Activated CD8-positive, alpha-beta T cell treated with anti-CD3 and anti-CD28 coated beads for 36 hours (primary cell): Measurements from ENCODE around the gene FLAD1. TPM values are rescaled to one million over a fixed set of nuclear protein-coding genes. Genes with fewer than 3 reads are reported as not detected.

Experiments used
- ATAC-seq: fragments of 200-7000 bp; cut with Tn5 transposase; one replicate; pipeline ENCODE4 v1.10.0; 2021; ENCODE audit warnings: mild to moderate bottlenecking, moderate library complexity
- CTCF ChIA-PET: fragments of 350-600 bp; sonication (Branson Sonifier 250); formaldehyde crosslinking; loops from one replicate; lab custom pipeline; 2021; ENCODE audit warnings: antibody characterized with exemption; lab: Charles Lee
- POLR2A ChIA-PET: fragments of 350-600 bp; sonication (Branson Sonifier 250); formaldehyde crosslinking; loops from one replicate; lab custom pipeline; 2021; ENCODE audit warnings: antibody characterized with exemption; lab: Charles Lee
- DNase-seq: peaks from one replicate; pipeline ENCODE4 v3.0.0-alpha.2; 2020
- H3K27ac Mint-ChIP-seq: one replicate; pipeline ENCODE4 v1.8.0; 2021; ENCODE audit warnings: mild to moderate bottlenecking, mixed read lengths
- H3K27me3 Mint-ChIP-seq: one replicate; pipeline ENCODE4 v1.8.0; 2021; ENCODE audit warnings: mixed read lengths
- H3K36me3 Mint-ChIP-seq: one replicate; pipeline ENCODE4 v1.8.0; 2021; ENCODE audit warnings: low read depth, mixed read lengths
- H3K4me1 Mint-ChIP-seq: one replicate; pipeline ENCODE4 v1.8.0; 2021; ENCODE audit warnings: low read depth, mixed read lengths
- H3K4me3 Mint-ChIP-seq: one replicate; pipeline ENCODE4 v1.8.0; 2021; ENCODE audit warnings: mild to moderate bottlenecking, moderate library complexity, mixed read lengths
- H3K9me3 Mint-ChIP-seq: one replicate; pipeline ENCODE4 v1.8.0; 2021; ENCODE audit warnings: mixed read lengths
- CTCF ChIP-seq: fragments of 200-600 bp; IDR thresholded peaks from one replicate; pipeline ENCODE4 v1.8.0; 2022; ENCODE audit warnings: antibody characterized with exemption, mild to moderate bottlenecking
- intact Hi-C: fragments of 100-400 bp; cut with micrococcal nuclease; formaldehyde crosslinking; loops from one replicate; pipeline ENCODE4 v1.10.0; 2022
- microRNA-seq: library from miRNA; unstranded; fragments of <30 nt; microRNA quantifications from one replicate; pipeline ENCODE4 v1.2.0, GENCODE V29; 2022; ENCODE audit warnings: borderline microRNAs expressed, borderline replicate concordance
- total RNA-seq, 2 experiments: library from RNA; stranded (reverse); gene quantifications; one replicate each; pipeline ENCODE4 v1.2.3, GENCODE V29; 2021

FLAD1 gene
- total RNA-seq, 2 experiments from 2014 or later: 31.5 to 32.9 TPM

- DNase-seq: no peak
- ChIA-PET CTCF (interaction anchor here (1.0 to 2.5 kb wide), 7 partner anchors 9 to 48 kb away, joined by 3 to 7 read pairs (median 4); no protein-coding TSS in a partner anchor), POLR2A (no interaction called here)
- peaks cover 5% of the 10 kb centered on the region for H3K27me3 Mint-ChIP-seq
- no peak for TF ChIP-seq CTCF
- H3K36me3 Mint-ChIP-seq: no peaks in the 10 kb centered on the region
- ATAC-seq: no peak
- intact Hi-C loops: no loop called here
- no peak overlapping the region for H3K27ac Mint-ChIP-seq
- H3K4me1 Mint-ChIP-seq: no peaks in the 10 kb centered on the region
- no peak overlapping the region for H3K4me3 Mint-ChIP-seq
- H3K9me3 Mint-ChIP-seq: no peaks in the 10 kb centered on the region
Observed at GRCh38 chr1:155037851-155038441, 54.8 kb downstream of the FLAD1 start.

- no peaks in the 10 kb centered on the region for H3K4me1 Mint-ChIP-seq
- ChIA-PET POLR2A (no interaction called here), CTCF (interaction anchor here (1.0 to 2.5 kb wide), 6 partner anchors 8 to 47 kb away, joined by 3 to 7 read pairs (median 5); no protein-coding TSS in a partner anchor)
- no peaks in the 10 kb centered on the region for H3K9me3 Mint-ChIP-seq
- no peaks in the 10 kb centered on the region for H3K36me3 Mint-ChIP-seq
- intact Hi-C loops: no loop called here
- peaks cover 5% of the 10 kb centered on the region for H3K27me3 Mint-ChIP-seq
- DNase-seq (no peak), ATAC-seq (no peak)
- no peak for TF ChIP-seq CTCF
- no peak overlapping the region for H3K4me3 Mint-ChIP-seq
- no peak overlapping the region for H3K27ac Mint-ChIP-seq
Observed at GRCh38 chr1:155038602-155039307, 55.6 kb downstream of the FLAD1 start.

GRCh38 chr1:155039308-155039669 is 56.1 kb downstream of the FLAD1 start:
- CTCF ChIA-PET: interaction anchor here (1.1 to 2.1 kb wide), 4 partner anchors 21 to 133 kb away, joined by 3 to 6 read pairs (median 5); partner anchors contain the start of gene KRTCAP2
- ATAC-seq: no peak
- H3K27me3 Mint-ChIP-seq: peaks cover 5% of the 10 kb centered on the region
- H3K4me3 Mint-ChIP-seq: no peak overlapping the region
- no peaks in the 10 kb centered on the region for H3K36me3 Mint-ChIP-seq
- H3K4me1 Mint-ChIP-seq: no peaks in the 10 kb centered on the region
- no peak for TF ChIP-seq CTCF
- POLR2A ChIA-PET: no interaction called here
- H3K9me3 Mint-ChIP-seq: no peaks in the 10 kb centered on the region
- no peak overlapping the region for H3K27ac Mint-ChIP-seq
- DNase-seq: no peak
- intact Hi-C loops: no loop called here

- H3K36me3 Mint-ChIP-seq: no peaks in the 10 kb centered on the region
- CTCF ChIA-PET: interaction anchor here (0.7 to 14.7 kb wide), 7 partner anchors 9 to 132 kb away, joined by 3 to 204 read pairs (median 4); partner anchors contain the start of genes ADAM15, EFNA4 and KRTCAP2
- peaks cover 7% of the 10 kb centered on the region for H3K27me3 Mint-ChIP-seq
- ATAC-seq: no peak
- TF ChIP-seq CTCF: no peak
- peaks cover 5% of the 10 kb centered on the region for H3K4me1 Mint-ChIP-seq
- H3K4me3 Mint-ChIP-seq: no peak overlapping the region
- POLR2A ChIA-PET: interaction anchor here (0.6 to 1.0 kb wide), 3 partner anchors 19 to 58 kb away, joined by 3 read pairs; no protein-coding TSS in a partner anchor
- intact Hi-C loops: no loop called here
- no peak overlapping the region for H3K27ac Mint-ChIP-seq
- DNase-seq: no peak
- H3K9me3 Mint-ChIP-seq: no peaks in the 10 kb centered on the region
Observed at GRCh38 chr1:155040358-155041093, 57.4 kb downstream of the FLAD1 start.

Small RNAs within 50 kb of the gene (microRNA-seq; reads per million reads assigned to microRNA genes)
- gene MIR4258: not detected

Other genes with a start within 250 kb of the FLAD1 start
- under 1 TPM in 1 of 2 experiments, not detected in 1; 0.11 TPM for gene KCNN3, start 113.1 kb upstream of the FLAD1 start, total RNA-seq
- gene PMVK, start 46.6 kb upstream of the FLAD1 start, total RNA-seq: 10 to 100 TPM; 32.3 to 33.2 TPM
- 10 to 100 TPM; 17.7 to 19.4 TPM for gene PBXIP1, start 27.2 kb upstream of the FLAD1 start, total RNA-seq
- gene PYGO2, start 21.6 kb upstream of the FLAD1 start, total RNA-seq: 10 to 100 TPM; 21.2 to 21.8 TPM
- 10 to 100 TPM; 32.3 to 34.2 TPM for gene SHC1, start 12.6 kb upstream of the FLAD1 start, total RNA-seq
- gene CKS1B, start 8.7 kb upstream of the FLAD1 start, total RNA-seq: 100 to 1,000 TPM; 172 to 173 TPM
- gene LENEP, start 10.2 kb downstream of the FLAD1 start, total RNA-seq: not detected
- gene ZBTB7B, start 19.5 kb downstream of the FLAD1 start, total RNA-seq: 10 to 100 TPM; 26.3 to 26.5 TPM
- under 1 TPM; 0.20 to 0.36 TPM for gene DCST2, start 50.4 kb downstream of the FLAD1 start, total RNA-seq
- not detected for gene DCST1, start 50.5 kb downstream of the FLAD1 start, total RNA-seq
- gene ADAM15, start 68.0 kb downstream of the FLAD1 start, total RNA-seq: 10 to 100 TPM; 36.4 to 37.2 TPM
- 1 to 10 TPM; 7.1 to 7.8 TPM for gene EFNA4, start 80.4 kb downstream of the FLAD1 start, total RNA-seq
- gene EFNA3, start 95.5 kb downstream of the FLAD1 start, total RNA-seq: 1 to 10 TPM; 5.1 to 8.6 TPM
- gene EFNA1, start 144.5 kb downstream of the FLAD1 start, total RNA-seq: under 1 TPM; 0.59 to 0.60 TPM
- 10 to 100 TPM; 59.7 to 64.0 TPM for gene SLC50A1, start 152.5 kb downstream of the FLAD1 start, total RNA-seq
- gene DPM3, start 157.2 kb downstream of the FLAD1 start, total RNA-seq: 10 to 100 TPM; 37.1 to 38.1 TPM
- gene KRTCAP2, start 190.0 kb downstream of the FLAD1 start, total RNA-seq: 100 to 1,000 TPM; 124 to 125 TPM
- 1 to 10 TPM; 5.8 to 6.1 TPM for gene TRIM46, start 190.5 kb downstream of the FLAD1 start, total RNA-seq
- gene THBS3, start 224.6 kb downstream of the FLAD1 start, total RNA-seq: 10 to 100 TPM; 11.1 to 12.0 TPM
- 10 to 100 TPM; 59.2 to 61.0 TPM for gene MTX1, start 225.4 kb downstream of the FLAD1 start, total RNA-seq